ENCODE data around the gene AQP12A. TPM values are rescaled to one million over a fixed set of nuclear protein-coding genes. Genes with fewer than 3 reads are reported as not detected.

AQP12A gene
- total and polyA plus RNA-seq, 12 donors, result not detected

GRCh38 chr2:240741091-240741490, 49.4 kb downstream of the AQP12A start:
- intact Hi-C loops (cut with DNase I), result no loop called here
- TF ChIP-seq, protein P1, sequence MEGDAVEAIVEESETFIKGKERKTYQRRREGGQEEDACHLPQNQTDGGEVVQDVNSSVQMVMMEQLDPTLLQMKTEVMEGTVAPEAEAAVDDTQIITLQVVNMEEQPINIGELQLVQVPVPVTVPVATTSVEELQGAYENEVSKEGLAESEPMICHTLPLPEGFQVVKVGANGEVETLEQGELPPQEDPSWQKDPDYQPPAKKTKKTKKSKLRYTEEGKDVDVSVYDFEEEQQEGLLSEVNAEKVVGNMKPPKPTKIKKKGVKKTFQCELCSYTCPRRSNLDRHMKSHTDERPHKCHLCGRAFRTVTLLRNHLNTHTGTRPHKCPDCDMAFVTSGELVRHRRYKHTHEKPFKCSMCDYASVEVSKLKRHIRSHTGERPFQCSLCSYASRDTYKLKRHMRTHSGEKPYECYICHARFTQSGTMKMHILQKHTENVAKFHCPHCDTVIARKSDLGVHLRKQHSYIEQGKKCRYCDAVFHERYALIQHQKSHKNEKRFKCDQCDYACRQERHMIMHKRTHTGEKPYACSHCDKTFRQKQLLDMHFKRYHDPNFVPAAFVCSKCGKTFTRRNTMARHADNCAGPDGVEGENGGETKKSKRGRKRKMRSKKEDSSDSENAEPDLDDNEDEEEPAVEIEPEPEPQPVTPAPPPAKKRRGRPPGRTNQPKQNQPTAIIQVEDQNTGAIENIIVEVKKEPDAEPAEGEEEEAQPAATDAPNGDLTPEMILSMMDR (IDR thresholded peaks at IDR 0.05), result no peak
- no peak for TF ChIP-seq POLR2A (IDR thresholded peaks at IDR 0.05)
- no peak overlapping the region for H3K4me3 ChIP-seq
- H3K27ac ChIP-seq, result no peak overlapping the region
- no peaks in the 10 kb centered on the region for H3K36me3 ChIP-seq (replicated peaks in 1 of 2)
- H3K4me1 ChIP-seq (replicated peaks in 1 of 2), result no peaks in the 10 kb centered on the region
- H3K27me3 ChIP-seq, result no peaks in the 10 kb centered on the region
- no peak for DNase-seq
- WGBS, 4 donors, result 82 to 87% (median 86%) methylated on average over 15 to 18 of the region's 18 CpGs
- no peaks in the 10 kb centered on the region for H3K9me3 ChIP-seq (replicated peaks in 1 of 3)

- TF ChIP-seq, protein P1 (IDR thresholded peaks at IDR 0.05), result no peak
- no peak for TF ChIP-seq POLR2A (IDR thresholded peaks at IDR 0.05)
- H3K9me3 ChIP-seq (replicated peaks in 1 of 3), result no peaks in the 10 kb centered on the region
- no peak overlapping the region for H3K4me3 ChIP-seq
- DNase-seq, result no peak
- H3K27me3 ChIP-seq, result no peaks in the 10 kb centered on the region
- intact Hi-C loops (cut with DNase I), result no loop called here
- H3K27ac ChIP-seq, result no peak overlapping the region
- no peaks in the 10 kb centered on the region for H3K4me1 ChIP-seq (replicated peaks in 1 of 2)
- WGBS, 4 donors, result 76 to 87% (median 86%) methylated on average over 2 to 13 of the region's 13 CpGs
- no peaks in the 10 kb centered on the region for H3K36me3 ChIP-seq (replicated peaks in 1 of 2)
Observed at GRCh38 chr2:240742602-240743095, 51.0 kb downstream of the AQP12A start.

GRCh38 chr2:240745456-240745855, 53.8 kb downstream of the AQP12A start:
- intact Hi-C loops (cut with DNase I), result no loop called here
- H3K4me3 ChIP-seq, result no peak overlapping the region
- no peaks in the 10 kb centered on the region for H3K9me3 ChIP-seq (replicated peaks in 1 of 3)
- TF ChIP-seq, protein P1 (IDR thresholded peaks at IDR 0.05), result no peak
- no peak for TF ChIP-seq POLR2A (IDR thresholded peaks at IDR 0.05)
- no peak for DNase-seq
- no peaks in the 10 kb centered on the region for H3K27me3 ChIP-seq
- WGBS, 4 donors, result 87 to 98% (median 90%) methylated on average over 7 to 15 of the region's 15 CpGs
- no peaks in the 10 kb centered on the region for H3K4me1 ChIP-seq (replicated peaks in 1 of 2)
- H3K36me3 ChIP-seq (replicated peaks in 1 of 2), result no peaks in the 10 kb centered on the region
- no peak overlapping the region for H3K27ac ChIP-seq

GRCh38 chr2:240745962-240746361, 54.3 kb downstream of the AQP12A start:
- 83 to 93% (median 88%) methylated on average over 3 to 15 of the region's 15 CpGs for WGBS, 4 donors
- no peak for TF ChIP-seq POLR2A (IDR thresholded peaks at IDR 0.05)
- TF ChIP-seq, protein P1 (IDR thresholded peaks at IDR 0.05), result no peak
- Histone ChIP-seq H3K27me3 (no peaks in the 10 kb centered on the region), H3K9me3 (replicated peaks in 1 of 3) (no peaks in the 10 kb centered on the region), H3K4me3 (no peak overlapping the region), H3K4me1 (replicated peaks in 1 of 2) (no peaks in the 10 kb centered on the region), H3K27ac (no peak overlapping the region), H3K36me3 (replicated peaks in 1 of 2) (no peaks in the 10 kb centered on the region)
- DNase-seq, result no peak
- intact Hi-C loops (cut with DNase I), result no loop called here

Measured in adrenal gland (tissue), 12 donors.